Epithelial cell of esophagus (primary cell): ENCODE data around the gene FRYL.

ENCODE experiments used
- DNase-seq: peaks from one replicate; pipeline ENCODE4 v3.0.0; 2010; ENCODE audit warnings: low read depth
- H3K4me3 ChIP-seq: 2 replicates; pipeline ENCODE4 v1.5.1; 2011; ENCODE audit warnings: mild to moderate bottlenecking, low read length, control low read depth
- TF ChIP-seq, protein P1 (sequence below): IDR thresholded peaks from 2 replicates; pipeline ENCODE4 v1.5.1; 2011; ENCODE audit warnings: low read depth, mild to moderate bottlenecking, low read length, control low read depth, inconsistent platforms; ENCODE audit not compliant: insufficient read depth; ENCODE audit errors: missing control alignments

Gene FRYL

DNA sequence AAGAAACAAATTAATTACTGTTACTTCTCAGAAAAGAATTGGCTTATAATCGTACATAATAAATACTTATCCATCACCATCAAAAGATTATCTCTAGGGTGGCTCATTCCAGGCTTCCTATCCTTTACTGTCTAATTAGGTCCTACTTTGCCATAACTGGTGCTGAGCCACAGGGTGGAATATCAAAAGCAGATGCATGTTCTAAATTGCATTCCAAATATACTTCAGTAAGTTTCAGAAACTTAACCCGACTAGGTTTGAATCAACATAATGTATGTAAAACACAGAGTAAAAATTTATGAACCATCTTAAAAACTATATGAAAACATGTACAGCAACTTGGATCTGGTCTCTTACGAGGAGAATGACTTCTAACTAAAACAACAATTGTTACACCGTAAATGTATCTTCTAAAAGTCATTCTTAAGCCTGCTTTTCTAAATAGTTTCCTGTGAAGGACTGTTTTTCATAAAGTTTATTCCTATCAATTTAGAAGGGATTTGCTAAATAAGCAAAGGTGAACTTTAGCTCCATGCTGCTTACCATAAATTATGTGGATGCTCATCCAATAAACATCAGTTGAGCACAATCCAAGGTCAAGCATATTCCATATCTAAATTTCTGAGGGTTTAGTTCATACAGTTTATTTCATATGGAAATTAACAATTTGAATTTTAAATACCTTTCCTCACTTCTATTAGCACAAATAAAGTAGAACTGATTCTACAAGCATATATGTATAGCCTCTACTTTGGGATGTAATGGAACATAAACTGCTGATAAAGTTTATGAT is 276.6 kb downstream of the FRYL start:
- no peak for DNase-seq
- no peak overlapping the region for H3K4me3 ChIP-seq
- TF ChIP-seq, protein P1, sequence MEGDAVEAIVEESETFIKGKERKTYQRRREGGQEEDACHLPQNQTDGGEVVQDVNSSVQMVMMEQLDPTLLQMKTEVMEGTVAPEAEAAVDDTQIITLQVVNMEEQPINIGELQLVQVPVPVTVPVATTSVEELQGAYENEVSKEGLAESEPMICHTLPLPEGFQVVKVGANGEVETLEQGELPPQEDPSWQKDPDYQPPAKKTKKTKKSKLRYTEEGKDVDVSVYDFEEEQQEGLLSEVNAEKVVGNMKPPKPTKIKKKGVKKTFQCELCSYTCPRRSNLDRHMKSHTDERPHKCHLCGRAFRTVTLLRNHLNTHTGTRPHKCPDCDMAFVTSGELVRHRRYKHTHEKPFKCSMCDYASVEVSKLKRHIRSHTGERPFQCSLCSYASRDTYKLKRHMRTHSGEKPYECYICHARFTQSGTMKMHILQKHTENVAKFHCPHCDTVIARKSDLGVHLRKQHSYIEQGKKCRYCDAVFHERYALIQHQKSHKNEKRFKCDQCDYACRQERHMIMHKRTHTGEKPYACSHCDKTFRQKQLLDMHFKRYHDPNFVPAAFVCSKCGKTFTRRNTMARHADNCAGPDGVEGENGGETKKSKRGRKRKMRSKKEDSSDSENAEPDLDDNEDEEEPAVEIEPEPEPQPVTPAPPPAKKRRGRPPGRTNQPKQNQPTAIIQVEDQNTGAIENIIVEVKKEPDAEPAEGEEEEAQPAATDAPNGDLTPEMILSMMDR: no peak

DNA sequence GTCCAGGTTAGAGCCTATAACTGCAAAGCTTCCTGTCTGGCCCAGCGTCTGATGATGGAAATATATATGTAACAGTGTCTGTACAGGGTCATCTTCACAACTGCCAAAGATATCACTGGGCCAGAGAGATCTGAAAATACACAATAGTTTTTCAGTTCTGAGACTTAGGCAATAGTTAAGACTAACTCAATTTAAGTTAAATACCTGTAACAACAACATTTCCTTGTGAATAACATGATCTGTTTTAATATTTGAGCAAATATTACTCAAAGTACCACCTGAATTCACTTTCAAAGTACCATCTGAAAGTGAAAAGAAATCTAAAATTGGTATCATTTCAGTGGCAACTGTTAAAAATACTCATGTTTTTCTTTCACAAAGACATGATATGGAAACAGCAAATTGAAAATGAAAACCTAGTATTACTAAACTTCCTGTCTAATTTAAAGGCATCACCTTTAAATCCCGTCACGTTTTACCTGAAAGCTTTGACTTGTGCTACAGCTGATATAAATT is 280.5 kb downstream of the FRYL start:
- no peak for DNase-seq
- H3K4me3 ChIP-seq: no peak overlapping the region
- TF ChIP-seq, protein P1: no peak

DNA sequence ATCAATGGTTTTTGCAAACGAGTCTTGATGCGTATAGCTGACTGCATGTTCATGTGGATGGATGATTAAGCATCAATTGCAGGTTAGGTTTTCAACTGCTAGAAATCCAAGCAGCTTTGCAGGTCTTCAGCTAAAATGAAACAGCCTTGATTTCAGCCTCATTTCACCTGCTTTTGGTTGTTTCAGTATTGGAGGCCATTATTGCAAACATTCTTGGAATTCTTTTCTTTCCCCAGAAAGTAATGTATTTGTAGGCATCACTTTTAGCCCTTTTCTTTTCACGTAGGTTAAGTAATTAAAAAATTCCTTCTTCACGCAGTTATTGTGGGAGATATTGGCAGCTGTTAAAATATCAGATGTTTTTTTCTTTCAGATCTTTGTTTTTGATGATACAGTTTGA is 281.2 kb downstream of the FRYL start:
- DNase-seq: no peak
- TF ChIP-seq, protein P1: no peak
- H3K4me3 ChIP-seq: no peak overlapping the region

DNA sequence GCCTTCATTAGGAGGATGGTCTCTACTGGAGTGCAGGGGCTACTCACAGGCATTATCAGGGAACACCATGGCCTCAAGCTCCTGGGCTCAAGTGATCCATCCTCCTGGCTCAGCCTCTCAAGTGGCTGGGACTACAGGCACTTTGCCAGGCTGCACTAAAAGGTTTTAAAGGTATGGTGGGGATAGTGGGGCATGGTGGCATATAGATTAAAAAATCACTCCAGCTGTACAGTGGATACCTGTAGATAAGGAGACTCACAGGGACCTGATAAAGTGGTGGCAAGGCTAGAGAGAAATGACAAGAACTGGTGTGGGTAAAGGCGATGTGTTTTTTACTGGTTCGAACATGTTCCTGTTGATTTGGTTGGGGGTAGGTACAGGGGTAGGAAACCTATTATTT is 284.1 kb downstream of the FRYL start:
- DNase-seq: no peak
- TF ChIP-seq, protein P1: no peak
- H3K4me3 ChIP-seq: no peak overlapping the region

DNA sequence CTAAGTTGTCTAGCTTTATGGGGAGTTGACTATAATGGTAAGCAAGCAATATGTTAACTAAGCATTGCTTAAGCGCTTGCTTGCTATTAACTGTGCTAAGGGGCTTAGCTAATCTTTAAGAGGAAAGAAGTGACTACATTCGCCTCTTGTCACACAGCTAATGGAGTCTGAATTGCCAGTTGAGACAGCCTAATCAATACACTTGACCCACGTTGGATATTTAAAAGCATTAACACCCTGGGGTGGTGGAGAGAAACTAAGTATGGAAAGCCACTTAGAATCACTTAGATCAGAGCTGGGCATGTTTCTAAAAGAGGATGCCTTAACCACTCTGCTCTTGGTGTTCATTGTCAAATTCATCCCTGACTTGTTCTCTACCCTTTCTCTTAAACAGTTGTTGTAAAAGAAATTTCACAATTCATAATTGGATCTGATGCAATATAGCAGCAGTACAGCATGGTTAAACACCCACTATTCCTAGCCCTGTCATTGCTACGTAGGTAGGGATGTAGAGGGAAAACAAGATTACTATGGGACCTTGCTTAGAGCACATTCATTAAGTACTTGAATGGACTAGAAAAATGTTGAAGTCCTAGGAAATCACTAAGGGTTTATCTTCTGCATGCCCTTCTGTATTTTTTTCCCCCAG is 286.5 kb downstream of the FRYL start:
- TF ChIP-seq, protein P1: no peak
- peak; percentile 14 for DNase-seq
- no peak overlapping the region for H3K4me3 ChIP-seq

DNA sequence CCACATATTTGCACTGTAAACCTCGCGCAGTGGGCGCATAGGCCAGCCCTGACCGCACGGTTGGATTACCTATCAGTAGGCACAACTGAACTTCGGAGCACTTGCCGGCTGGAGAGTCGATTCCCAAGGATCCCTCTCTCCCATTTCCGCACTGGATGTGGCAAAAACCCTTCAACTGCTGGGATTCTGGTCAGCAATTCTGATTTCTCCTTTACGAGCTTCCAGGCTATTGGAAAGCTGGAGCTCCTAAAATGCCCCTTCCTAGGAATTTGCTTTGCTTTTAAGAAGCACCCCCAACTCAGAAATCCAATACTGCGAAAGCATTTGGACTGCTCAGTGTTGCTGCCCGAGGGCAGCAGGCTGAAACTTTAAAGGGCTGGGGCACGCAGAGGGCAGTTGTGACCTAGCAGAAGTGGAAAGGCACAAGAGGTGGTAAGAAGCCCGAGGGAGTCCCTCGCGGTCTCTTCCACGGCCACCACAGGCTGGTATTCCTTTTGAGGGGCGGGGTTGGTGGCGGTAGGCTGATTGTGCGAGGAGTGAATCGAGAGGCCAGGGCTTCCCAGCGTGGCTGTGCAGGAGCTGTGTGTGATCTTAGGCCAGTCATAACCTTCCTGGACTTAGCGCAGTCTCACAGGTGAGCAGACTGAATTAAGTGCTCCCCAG is 288.4 kb downstream of the FRYL start:
- no peak for DNase-seq
- H3K4me3 ChIP-seq: no peak overlapping the region
- TF ChIP-seq, protein P1: no peak
